Caco-2 (cell line): ENCODE data around the gene FBXL16. TPM values are rescaled to one million over a fixed set of nuclear protein-coding genes. Genes with fewer than 3 reads are reported as not detected.

Source experiments
- BruUV-seq: library from RNA; stranded (reverse); fragments of 400-500 nt; replicated peaks from 2 replicates; lab custom pipeline; 2021; lab: Mats Ljungman, UMichigan
- CTCF ChIA-PET: fragments of 300-600 bp; sonication (Branson Sonifier 250); formaldehyde crosslinking; loops from one replicate; lab custom pipeline; 2022; ENCODE audit warnings: antibody characterized with exemption; lab: Charles Lee
- POLR2A ChIA-PET: fragments of 300-600 bp; sonication (Branson Sonifier 250); formaldehyde crosslinking; loops from one replicate; lab custom pipeline; 2022; ENCODE audit warnings: antibody characterized with exemption; lab: Charles Lee
- DNase-seq, 2 experiments: peaks; one replicate each; pipeline versions ENCODE4 v3.0.0 to v3.0.0-alpha.2; 2020 to 2022
- H3K27me3 ChIP-seq: replicated peaks from 2 replicates; pipeline ENCODE4 v1.6.0; 2011; ENCODE audit warnings: low read length; ENCODE audit not compliant: control insufficient read depth, insufficient read depth
- H3K36me3 ChIP-seq: 2 replicates; pipeline ENCODE4 v1.5.1; 2011; ENCODE audit warnings: low read length; ENCODE audit not compliant: control insufficient read depth, insufficient read depth
- H3K4me1 ChIP-seq: fragments of 250-450 bp; sonication (Bioruptor Pico); 2 replicates; pipeline ENCODE4 v1.5.1; 2020; ENCODE audit warnings: mild to moderate bottlenecking
- H3K4me3 ChIP-seq: 2 replicates; pipeline ENCODE4 v1.5.1; 2011; ENCODE audit warnings: low read depth, mild to moderate bottlenecking, control low read depth, low read length
- H3K9me3 ChIP-seq: fragments of 250-450 bp; sonication (Bioruptor Pico); 2 replicates; pipeline ENCODE4 v1.5.1; 2020; ENCODE audit warnings: mild to moderate bottlenecking, moderate library complexity
- H3K27ac Mint-ChIP-seq: one replicate; pipeline ENCODE4 v1.8.0; 2022; ENCODE audit warnings: mixed read lengths; ENCODE audit not compliant: unreplicated experiment
- H3K27me3 Mint-ChIP-seq: one replicate; pipeline ENCODE4 v1.8.0; 2022; ENCODE audit warnings: mixed read lengths; ENCODE audit not compliant: insufficient read depth, unreplicated experiment
- H3K36me3 Mint-ChIP-seq: one replicate; pipeline ENCODE4 v1.8.0; 2022; ENCODE audit warnings: mild to moderate bottlenecking, mixed read lengths; ENCODE audit not compliant: insufficient read depth, unreplicated experiment
- H3K4me1 Mint-ChIP-seq: one replicate; pipeline ENCODE4 v1.8.0; 2022; ENCODE audit warnings: low read depth, mixed read lengths; ENCODE audit not compliant: unreplicated experiment
- H3K4me3 Mint-ChIP-seq: one replicate; pipeline ENCODE4 v1.8.0; 2022; ENCODE audit warnings: mild to moderate bottlenecking, moderate library complexity, mixed read lengths; ENCODE audit not compliant: unreplicated experiment
- H3K9me3 Mint-ChIP-seq: one replicate; pipeline ENCODE4 v1.8.0; 2022; ENCODE audit warnings: mixed read lengths; ENCODE audit not compliant: unreplicated experiment
- CTCF ChIP-seq, 2 experiments: fragments of 200-600 bp in 1 of 2; IDR thresholded peaks; 1 replicate in 1 of 2; 2 replicates in 1 of 2; pipeline versions ENCODE4 v1.5.1 to v1.8.0; 2011 to 2022; ENCODE audit warnings: antibody characterized with exemption in 1 of 2, control low read depth in 1 of 2, inconsistent platforms in 1 of 2, low read depth in 1 of 2, low read length in 1 of 2, mild to moderate bottlenecking in 1 of 2, moderate library complexity in 1 of 2; ENCODE audit not compliant: insufficient read depth in 1 of 2, severe bottlenecking in 1 of 2, unreplicated experiment in 1 of 2
- intact Hi-C: fragments of 100-400 bp; cut with micrococcal nuclease; formaldehyde crosslinking; loops from one replicate; pipeline ENCODE4 v1.10.0; 2022; ENCODE audit not compliant: unreplicated experiment
- total RNA-seq: library from RNA; stranded (reverse); gene quantifications from 2 replicates; pipeline ENCODE4 v1.2.3, GENCODE V29; 2022

Gene FBXL16
- total RNA-seq, 1 experiment from 2014 or later = 10.5 TPM

GRCh38 chr16:645852-646678, 59.5 kb downstream of the FBXL16 start:
- Histone ChIP-seq H3K9me3 (no peaks in the 10 kb centered on the region), H3K27me3 (no peaks in the 10 kb centered on the region), H3K4me3 (no peak overlapping the region), H3K4me1 (peaks cover 17% of the 10 kb centered on the region), H3K36me3 (no peaks in the 10 kb centered on the region; the same call in 1 of the 2 replicates)
- POLR2A ChIA-PET = no interaction called here
- no peaks in the 10 kb centered on the region for H3K9me3 Mint-ChIP-seq
- BruUV-seq = no TSS peak
- no peak for TF ChIP-seq CTCF (IDR thresholded peaks at IDR 0.05; ENCODE audit: insufficient read depth in 1 of 2, low read depth in 1 of 2, low read length in 1 of 2, severe bottlenecking in 1 of 2, unreplicated experiment in 1 of 2)
- H3K4me3 Mint-ChIP-seq = no peak overlapping the region
- H3K4me1 Mint-ChIP-seq = no peaks in the 10 kb centered on the region
- intact Hi-C loops = no loop called here
- CTCF ChIA-PET = no interaction called here
- H3K27me3 Mint-ChIP-seq = no peaks in the 10 kb centered on the region
- H3K36me3 Mint-ChIP-seq = peaks cover 25% of the 10 kb centered on the region
- H3K27ac Mint-ChIP-seq = no peak overlapping the region
- DNase-seq = no peak

GRCh38 chr16:644556-644955, 61.0 kb downstream of the FBXL16 start:
- peaks cover 25% of the 10 kb centered on the region for H3K36me3 Mint-ChIP-seq
- Histone ChIP-seq H3K36me3 (no peaks in the 10 kb centered on the region; the same call in 1 of the 2 replicates), H3K4me3 (no peak overlapping the region), H3K9me3 (no peaks in the 10 kb centered on the region), H3K27me3 (no peaks in the 10 kb centered on the region), H3K4me1 (peaks cover 11% of the 10 kb centered on the region)
- no peaks in the 10 kb centered on the region for H3K27me3 Mint-ChIP-seq
- no TSS peak for BruUV-seq
- TF ChIP-seq CTCF (IDR thresholded peaks at IDR 0.05; ENCODE audit: insufficient read depth in 1 of 2, low read depth in 1 of 2, low read length in 1 of 2, severe bottlenecking in 1 of 2, unreplicated experiment in 1 of 2) = no peak
- POLR2A ChIA-PET = no interaction called here
- no peak overlapping the region for H3K27ac Mint-ChIP-seq
- H3K4me1 Mint-ChIP-seq = no peaks in the 10 kb centered on the region
- H3K9me3 Mint-ChIP-seq = no peaks in the 10 kb centered on the region
- intact Hi-C loops = no loop called here
- CTCF ChIA-PET = no interaction called here
- peak overlapping the region; percentile 24 for H3K4me3 Mint-ChIP-seq
- no peak for DNase-seq

- no peaks in the 10 kb centered on the region for H3K9me3 Mint-ChIP-seq
- ChIA-PET POLR2A (no interaction called here), CTCF (no interaction called here)
- no peak for DNase-seq
- H3K36me3 Mint-ChIP-seq = peaks cover 18% of the 10 kb centered on the region
- H3K36me3 ChIP-seq = no peaks in the 10 kb centered on the region; the same call in 1 of the 2 replicates
- H3K4me3 Mint-ChIP-seq = peak overlapping the region; percentile 75
- no TSS peak for BruUV-seq
- no peaks in the 10 kb centered on the region for H3K9me3 ChIP-seq
- TF ChIP-seq CTCF (IDR thresholded peaks at IDR 0.05; ENCODE audit: insufficient read depth in 1 of 2, low read depth in 1 of 2, low read length in 1 of 2, severe bottlenecking in 1 of 2, unreplicated experiment in 1 of 2) = no peak
- intact Hi-C loops = no loop called here
- peaks cover 6% of the 10 kb centered on the region for H3K4me1 ChIP-seq
- no peaks in the 10 kb centered on the region for H3K27me3 Mint-ChIP-seq
- H3K27me3 ChIP-seq = no peaks in the 10 kb centered on the region
- peak overlapping the region; percentile 85 for H3K4me3 ChIP-seq
- H3K27ac Mint-ChIP-seq = no peak overlapping the region
- no peaks in the 10 kb centered on the region for H3K4me1 Mint-ChIP-seq
These were observed 62.6 kb downstream of the FBXL16 start for GRCh38 chr16:643050-643368.

Other genes starting within 250 kb of the FBXL16 start
- gene CAPN15, start 178.1 kb downstream of the FBXL16 start, total RNA-seq = 85.3 and 87.9 TPM in 2 replicates
- gene PRR35, start 145.4 kb downstream of the FBXL16 start, total RNA-seq = 0.14 TPM in 1 of 2 replicates, not detected in the other
- gene NHLRC4, start 138.8 kb downstream of the FBXL16 start, total RNA-seq = not detected in 2 replicates
- 45.3 and 45.8 TPM in 2 replicates for gene PIGQ, start 135.8 kb downstream of the FBXL16 start, total RNA-seq
- gene RAB40C, start 115.7 kb downstream of the FBXL16 start, total RNA-seq = 18.7 and 19.1 TPM in 2 replicates
- 0.39 and 0.54 TPM in 2 replicates for gene WFIKKN1, start 74.8 kb downstream of the FBXL16 start, total RNA-seq
- 67.1 and 67.4 TPM in 2 replicates for gene METTL26, start 69.5 kb downstream of the FBXL16 start, total RNA-seq
- gene MCRIP2, start 64.0 kb downstream of the FBXL16 start, total RNA-seq = 33.0 and 40.7 TPM in 2 replicates
- gene WDR90, start 56.4 kb downstream of the FBXL16 start, total RNA-seq = 57.8 and 60.9 TPM in 2 replicates
- gene RHOT2, start 37.7 kb downstream of the FBXL16 start, total RNA-seq = 96.7 and 106 TPM in 2 replicates
- gene RHBDL1, start 30.1 kb downstream of the FBXL16 start, total RNA-seq = 2.9 and 3.2 TPM in 2 replicates
- gene STUB1, start 25.4 kb downstream of the FBXL16 start, total RNA-seq = 77.8 and 86.6 TPM in 2 replicates
- 46.7 and 52.4 TPM in 2 replicates for gene JMJD8, start 21.5 kb downstream of the FBXL16 start, total RNA-seq
- gene WDR24, start 15.4 kb downstream of the FBXL16 start, total RNA-seq = 10.8 and 11.7 TPM in 2 replicates
- gene METRN, start 9.3 kb upstream of the FBXL16 start, total RNA-seq = 20.0 and 23.4 TPM in 2 replicates
- 39.7 and 42.6 TPM in 2 replicates for gene ANTKMT, start 15.3 kb upstream of the FBXL16 start, total RNA-seq
- 3.5 and 4.6 TPM in 2 replicates for gene CCDC78, start 20.6 kb upstream of the FBXL16 start, total RNA-seq
- 6.8 and 9.7 TPM in 2 replicates for gene HAGHL, start 21.3 kb upstream of the FBXL16 start, total RNA-seq
- 42.9 and 44.5 TPM in 2 replicates for gene CIAO3, start 35.2 kb upstream of the FBXL16 start, total RNA-seq
- gene MSLN, start 54.9 kb upstream of the FBXL16 start, total RNA-seq = 0.36 and 0.39 TPM in 2 replicates
- 42.2 and 44.0 TPM in 2 replicates for gene RPUSD1, start 82.6 kb upstream of the FBXL16 start, total RNA-seq
- gene CHTF18, start 82.8 kb upstream of the FBXL16 start, total RNA-seq = 97.6 and 102 TPM in 2 replicates
- not detected in 2 replicates for gene GNG13, start 94.9 kb upstream of the FBXL16 start, total RNA-seq